ENCODE results near the gene ZDHHC18.

DNA sequence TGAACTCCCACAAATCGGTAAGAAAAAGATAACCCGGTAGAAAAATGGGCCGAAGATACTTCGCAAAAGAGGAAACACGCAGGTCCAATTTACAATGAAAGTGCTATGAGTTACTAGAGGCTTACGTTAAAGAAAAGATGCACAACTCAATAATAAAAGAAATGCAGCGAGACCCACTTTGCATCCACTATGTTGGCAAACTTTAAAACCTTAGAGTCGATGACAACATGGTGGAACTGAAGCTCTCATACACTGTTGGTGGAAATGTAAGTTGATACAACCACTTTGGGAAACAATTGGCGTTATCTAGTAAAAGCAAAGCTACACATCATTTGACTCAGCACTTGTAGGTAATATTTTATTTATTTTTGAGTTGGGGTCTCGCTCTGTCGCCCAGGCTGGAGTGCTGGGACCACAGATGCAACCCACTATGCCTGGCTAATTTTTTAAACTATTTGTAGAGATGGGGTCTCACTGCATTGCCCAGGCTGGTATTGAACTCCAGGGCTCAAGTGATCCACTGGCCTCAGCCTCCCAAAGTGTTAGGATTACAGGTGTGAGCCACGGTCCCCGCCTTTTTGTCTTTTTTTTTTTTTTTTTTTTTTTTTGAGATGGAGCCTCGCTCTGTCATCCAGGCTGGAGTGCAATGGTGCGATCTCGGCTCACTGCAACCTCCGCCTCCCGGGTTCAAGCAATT is 74.5 kb downstream of the ZDHHC18 start:
- no peak for TF ChIP-seq POLR2AphosphoS5 (IDR thresholded peaks at IDR 0.05; ENCODE audit: borderline replicate concordance, low read depth, low read length)
- TF ChIP-seq EZH2 (IDR thresholded peaks at IDR 0.05), result no peak
- TF ChIP-seq FOXP2 (optimal IDR thresholded peaks at IDR 0.05; ENCODE audit: control extremely low read depth, extremely low read length, insufficient read depth), result no peak
